ENCODE results near the gene IL18.

Gene IL18

GRCh38 chr11:112177589-112177988 is 13.7 kb upstream of the IL18 start:
- no peak overlapping the region for H4K12ac ChIP-seq (ENCODE audit: low read depth, low read length)
- DNase-seq: no peak
- H3K27me3 ChIP-seq (ENCODE audit: insufficient read depth, low read length): no peaks in the 10 kb centered on the region
- H3K79me1 ChIP-seq (ENCODE audit: low read length): no peaks in the 10 kb centered on the region
- no peaks in the 10 kb centered on the region for H3K79me2 ChIP-seq (ENCODE audit: control insufficient read depth, insufficient read depth, low read length, poor library complexity)
- H2BK12ac ChIP-seq (ENCODE audit: low read length): no peak overlapping the region
- H3K4me1 ChIP-seq (ENCODE audit: control insufficient read depth in 1 of 2, insufficient read depth in 2 of 2, low read length in 2 of 2): peaks cover 0 to 4% of the 10 kb centered on the region in 2 experiments
- no peak overlapping the region for H3K9ac ChIP-seq (ENCODE audit: low read length)
- no peak overlapping the region for H2AFZ ChIP-seq (ENCODE audit: insufficient read depth, low read length, poor library complexity)
- no peak overlapping the region for H3K18ac ChIP-seq (ENCODE audit: low read length)
- no peak overlapping the region for H2AK5ac ChIP-seq (ENCODE audit: low read length)
- H3K27ac ChIP-seq (ENCODE audit: low read depth, low read length): no peak overlapping the region
- H3K23ac ChIP-seq (ENCODE audit: low read length): no peak overlapping the region
- no peak overlapping the region for H3K4me3 ChIP-seq (ENCODE audit: low read depth, low read length)
- no peaks in the 10 kb centered on the region for H3K36me3 ChIP-seq (ENCODE audit: control insufficient read depth in 1 of 2, insufficient read depth in 2 of 2, low read length in 2 of 2)
- no peak overlapping the region for H3K4me2 ChIP-seq (ENCODE audit: low read length)
- H3K14ac ChIP-seq (ENCODE audit: low read length): no peak overlapping the region
- no peak overlapping the region for H2BK5ac ChIP-seq (ENCODE audit: low read depth, low read length, poor library complexity)
- H3K4ac ChIP-seq (ENCODE audit: low read depth, low read length): no peak overlapping the region
- H4K91ac ChIP-seq (ENCODE audit: low read depth, low read length): no peak overlapping the region
- WGBS (ENCODE audit: extremely low coverage, insufficient coverage, insufficient read length): no CpG with 5 or more reads among the region's 4 CpGs
- H3K9me3 ChIP-seq (ENCODE audit: insufficient read depth, low read depth, low read length): no peaks in the 10 kb centered on the region
- H4K8ac ChIP-seq (ENCODE audit: low read depth, low read length): no peak overlapping the region
- no peak overlapping the region for H2BK120ac ChIP-seq (ENCODE audit: insufficient read depth, low read length, poor library complexity)

GRCh38 chr11:112176077-112176476 is 12.2 kb upstream of the IL18 start:
- H3K79me2 ChIP-seq (ENCODE audit: control insufficient read depth, insufficient read depth, low read length, poor library complexity): no peaks in the 10 kb centered on the region
- no peak overlapping the region for H2AFZ ChIP-seq (ENCODE audit: insufficient read depth, low read length, poor library complexity)
- H3K4ac ChIP-seq (ENCODE audit: low read depth, low read length): no peak overlapping the region
- no peak overlapping the region for H2BK5ac ChIP-seq (ENCODE audit: low read depth, low read length, poor library complexity)
- no peak overlapping the region for H3K14ac ChIP-seq (ENCODE audit: low read length)
- H3K27me3 ChIP-seq (ENCODE audit: insufficient read depth, low read length): no peaks in the 10 kb centered on the region
- H3K4me1 ChIP-seq (ENCODE audit: control insufficient read depth in 1 of 2, insufficient read depth in 2 of 2, low read length in 2 of 2): peaks cover 0 to 4% of the 10 kb centered on the region in 2 experiments
- no peaks in the 10 kb centered on the region for H3K79me1 ChIP-seq (ENCODE audit: low read length)
- H3K27ac ChIP-seq (ENCODE audit: low read depth, low read length): no peak overlapping the region
- no peak overlapping the region for H3K4me3 ChIP-seq (ENCODE audit: low read depth, low read length)
- H2BK12ac ChIP-seq (ENCODE audit: low read length): no peak overlapping the region
- no peak for DNase-seq
- H4K12ac ChIP-seq (ENCODE audit: low read depth, low read length): no peak overlapping the region
- H3K4me2 ChIP-seq (ENCODE audit: low read length): no peak overlapping the region
- H3K9me3 ChIP-seq (ENCODE audit: insufficient read depth, low read depth, low read length): no peaks in the 10 kb centered on the region
- H3K18ac ChIP-seq (ENCODE audit: low read length): no peak overlapping the region
- no peak overlapping the region for H2BK120ac ChIP-seq (ENCODE audit: insufficient read depth, low read length, poor library complexity)
- H3K36me3 ChIP-seq (ENCODE audit: control insufficient read depth in 1 of 2, insufficient read depth in 2 of 2, low read length in 2 of 2): no peaks in the 10 kb centered on the region
- H3K23ac ChIP-seq (ENCODE audit: low read length): no peak overlapping the region
- no peak overlapping the region for H4K8ac ChIP-seq (ENCODE audit: low read depth, low read length)
- no CpG with 5 or more reads among the region's 1 CpG for WGBS (ENCODE audit: extremely low coverage, insufficient coverage, insufficient read length)
- H3K9ac ChIP-seq (ENCODE audit: low read length): no peak overlapping the region
- no peak overlapping the region for H2AK5ac ChIP-seq (ENCODE audit: low read length)
- H4K91ac ChIP-seq (ENCODE audit: low read depth, low read length): no peak overlapping the region

GRCh38 chr11:112175599-112175952 is 11.7 kb upstream of the IL18 start:
- Histone ChIP-seq H3K4me2 (ENCODE audit: low read length) (peak overlapping the region; percentile 65), H2BK120ac (ENCODE audit: insufficient read depth, low read length, poor library complexity) (no peak overlapping the region), H3K4ac (ENCODE audit: low read depth, low read length) (no peak overlapping the region), H3K9me3 (ENCODE audit: insufficient read depth, low read depth, low read length) (no peaks in the 10 kb centered on the region), H3K79me2 (ENCODE audit: control insufficient read depth, insufficient read depth, low read length, poor library complexity) (no peaks in the 10 kb centered on the region), H3K79me1 (ENCODE audit: low read length) (no peaks in the 10 kb centered on the region), H2BK12ac (ENCODE audit: low read length) (no peak overlapping the region), H2AFZ (ENCODE audit: insufficient read depth, low read length, poor library complexity) (no peak overlapping the region), H3K23ac (ENCODE audit: low read length) (no peak overlapping the region), H3K27ac (ENCODE audit: low read depth, low read length) (no peak overlapping the region), H3K27me3 (ENCODE audit: insufficient read depth, low read length) (no peaks in the 10 kb centered on the region), H3K4me1 (ENCODE audit: control insufficient read depth in 1 of 2, insufficient read depth in 2 of 2, low read length in 2 of 2) (peaks cover 0 to 4% of the 10 kb centered on the region in 2 experiments), H3K36me3 (ENCODE audit: control insufficient read depth in 1 of 2, insufficient read depth in 2 of 2, low read length in 2 of 2) (no peaks in the 10 kb centered on the region), H3K4me3 (ENCODE audit: low read depth, low read length) (no peak overlapping the region), H3K9ac (ENCODE audit: low read length) (no peak overlapping the region), H2AK5ac (ENCODE audit: low read length) (no peak overlapping the region), H4K12ac (ENCODE audit: low read depth, low read length) (no peak overlapping the region), H4K8ac (ENCODE audit: low read depth, low read length) (no peak overlapping the region), H3K14ac (ENCODE audit: low read length) (no peak overlapping the region), H2BK5ac (ENCODE audit: low read depth, low read length, poor library complexity) (no peak overlapping the region), H3K18ac (ENCODE audit: low read length) (no peak overlapping the region), H4K91ac (ENCODE audit: low read depth, low read length) (no peak overlapping the region)
- DNase-seq: no peak
- no CpG with 5 or more reads among the region's 4 CpGs for WGBS (ENCODE audit: extremely low coverage, insufficient coverage, insufficient read length)

DNA sequence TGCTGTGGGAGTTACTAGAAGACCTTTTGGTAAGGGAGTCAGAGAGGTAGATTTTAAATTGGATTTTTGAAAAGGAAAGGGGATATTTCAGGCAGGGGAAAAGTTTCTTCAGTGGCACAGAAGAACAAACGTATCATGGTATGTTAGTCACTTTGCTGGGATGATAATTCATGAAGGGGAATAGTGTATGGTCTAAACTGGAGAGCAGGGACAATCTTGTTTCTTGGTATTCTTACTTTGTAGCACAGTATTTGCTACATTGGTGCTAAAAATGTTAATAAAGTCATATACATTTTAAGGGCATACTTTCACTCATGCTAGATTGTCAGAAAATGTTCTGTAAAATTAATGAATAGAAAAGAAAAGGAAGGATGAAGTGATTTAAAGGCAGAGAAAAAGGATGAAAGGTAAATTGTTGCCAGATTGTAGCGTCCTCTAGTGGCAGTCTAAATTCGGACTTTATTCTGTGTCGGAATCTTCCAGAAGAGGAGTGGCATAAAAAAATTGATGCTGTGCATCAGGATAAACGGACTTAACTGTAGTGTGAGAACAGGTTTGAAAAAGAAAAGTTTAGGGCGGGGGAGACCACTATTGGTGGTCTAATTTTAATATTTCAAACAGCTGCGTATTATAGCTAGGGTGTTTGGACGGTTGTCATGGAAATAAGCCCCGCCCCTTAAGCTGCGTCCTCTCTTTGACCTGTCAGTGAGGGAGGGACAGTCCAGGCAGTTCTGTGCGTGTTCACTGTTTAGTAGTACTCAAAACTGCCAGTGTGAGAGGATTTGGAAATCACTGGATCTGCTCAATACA is 11.1 kb upstream of the IL18 start, which contains the start of gene BCO2:
Gene BCO2 (plus strand): TSS at position 724 of the 810 bp plus-strand sequence. CDS start 90 bp downstream, outside the sequence.
- Histone ChIP-seq H2BK120ac (ENCODE audit: insufficient read depth, low read length, poor library complexity) (no peak within 1 kb of the TSS), H4K8ac (ENCODE audit: low read depth, low read length) (no peak within 1 kb of the TSS), H3K4me2 (ENCODE audit: low read length) (peak within 1 kb of the TSS; percentile 65), H3K4me1 (ENCODE audit: control insufficient read depth in 1 of 2, insufficient read depth in 2 of 2, low read length in 2 of 2) (peaks cover 0 to 4% of the 10 kb centered on the region in 2 experiments), H3K27me3 (ENCODE audit: insufficient read depth, low read length) (no peaks in the 10 kb centered on the region), H3K9ac (ENCODE audit: low read length) (no peak within 1 kb of the TSS), H3K79me1 (ENCODE audit: low read length) (no peaks in the 10 kb centered on the region), H3K36me3 (ENCODE audit: control insufficient read depth in 1 of 2, insufficient read depth in 2 of 2, low read length in 2 of 2) (no peaks in the 10 kb centered on the region), H4K91ac (ENCODE audit: low read depth, low read length) (no peak within 1 kb of the TSS), H3K4ac (ENCODE audit: low read depth, low read length) (no peak within 1 kb of the TSS), H3K23ac (ENCODE audit: low read length) (no peak within 1 kb of the TSS), H2AFZ (ENCODE audit: insufficient read depth, low read length, poor library complexity) (no peak within 1 kb of the TSS), H2AK5ac (ENCODE audit: low read length) (no peak within 1 kb of the TSS), H3K18ac (ENCODE audit: low read length) (no peak within 1 kb of the TSS), H4K12ac (ENCODE audit: low read depth, low read length) (no peak within 1 kb of the TSS), H3K14ac (ENCODE audit: low read length) (no peak within 1 kb of the TSS), H2BK5ac (ENCODE audit: low read depth, low read length, poor library complexity) (no peak within 1 kb of the TSS), H3K27ac (ENCODE audit: low read depth, low read length) (no peak within 1 kb of the TSS), H3K79me2 (ENCODE audit: control insufficient read depth, insufficient read depth, low read length, poor library complexity) (no peaks in the 10 kb centered on the region), H2BK12ac (ENCODE audit: low read length) (no peak within 1 kb of the TSS), H3K4me3 (ENCODE audit: low read depth, low read length) (no peak within 1 kb of the TSS), H3K9me3 (ENCODE audit: insufficient read depth, low read depth, low read length) (no peaks in the 10 kb centered on the region)
- no CpG with 5 or more reads among the region's 11 CpGs for WGBS (ENCODE audit: extremely low coverage, insufficient coverage, insufficient read length)
- DNase-seq: peak; percentile 68 to 83
